Jurkat, Clone E6-1 (cell line): ENCODE measurements around the gene HTRA3.
"Not testable (repeated sequence)": the region's sequence is repeated elsewhere in the genome, so short reads cannot be mapped to it uniquely, and the experiment has no call there.

Experiments
- DNase-seq: peaks from one replicate; pipeline ENCODE4 v3.0.0-alpha.2; 2011; ENCODE audit warnings: low read depth, low spot score
- H3K4me3 ChIP-seq: 2 replicates; pipeline ENCODE4 v1.5.1; 2011; ENCODE audit warnings: mild to moderate bottlenecking, low read length, control low read depth, moderate library complexity

Gene HTRA3

GRCh38 chr4:8329859-8330761, 60.6 kb downstream of the HTRA3 start:
- DNase-seq: no peak
- no peak overlapping the region for H3K4me3 ChIP-seq

GRCh38 chr4:8330821-8331574, 61.4 kb downstream of the HTRA3 start:
- no peak for DNase-seq
- H3K4me3 ChIP-seq: no peak overlapping the region

- H3K4me3 ChIP-seq: no peak overlapping the region
- no peak for DNase-seq
These were observed 62.0 kb downstream of the HTRA3 start for GRCh38 chr4:8331575-8331955.

GRCh38 chr4:8332038-8332857, 62.7 kb downstream of the HTRA3 start:
- no peak for DNase-seq
- H3K4me3 ChIP-seq: no peak overlapping the region

- DNase-seq: no peak
- no peak overlapping the region for H3K4me3 ChIP-seq
These were observed 63.4 kb downstream of the HTRA3 start for GRCh38 chr4:8332891-8333331.

GRCh38 chr4:8333726-8334460, 64.3 kb downstream of the HTRA3 start:
- DNase-seq: no peak
- no peak overlapping the region for H3K4me3 ChIP-seq

GRCh38 chr4:8334786-8335460, 65.4 kb downstream of the HTRA3 start:
- DNase-seq: no peak
- H3K4me3 ChIP-seq: no peak overlapping the region

GRCh38 chr4:8335848-8336247, 66.3 kb downstream of the HTRA3 start:
- DNase-seq: no peak
- H3K4me3 ChIP-seq: no peak overlapping the region

- no peak for DNase-seq
- no peak overlapping the region for H3K4me3 ChIP-seq
These were observed 67.0 kb downstream of the HTRA3 start for GRCh38 chr4:8336412-8337075.

GRCh38 chr4:8338351-8338961, 68.9 kb downstream of the HTRA3 start:
- H3K4me3 ChIP-seq: no peak overlapping the region
- no peak for DNase-seq

GRCh38 chr4:8340781-8341241, 71.3 kb downstream of the HTRA3 start:
- DNase-seq: no peak
- H3K4me3 ChIP-seq: no peak overlapping the region

GRCh38 chr4:8341281-8341680, 71.7 kb downstream of the HTRA3 start:
- DNase-seq, H3K4me3 ChIP-seq: not testable (repeated sequence)

GRCh38 chr4:8341691-8342090, 72.1 kb downstream of the HTRA3 start:
- H3K4me3 ChIP-seq: no peak overlapping the region
- DNase-seq: no peak

GRCh38 chr4:8342651-8343261, 73.2 kb downstream of the HTRA3 start:
- H3K4me3 ChIP-seq: no peak overlapping the region
- no peak for DNase-seq

- no peak overlapping the region for H3K4me3 ChIP-seq
- no peak for DNase-seq
These were observed 73.9 kb downstream of the HTRA3 start for GRCh38 chr4:8343262-8343966.

GRCh38 chr4:8343967-8344331, 74.4 kb downstream of the HTRA3 start:
- H3K4me3 ChIP-seq: no peak overlapping the region
- DNase-seq: no peak
